Measurements from ENCODE around the gene SERPINA3.
"Not testable (repeated sequence)": the region's sequence is repeated elsewhere in the genome, so short reads cannot be mapped to it uniquely, and the experiment has no call there.

Gene SERPINA3

GRCh38 chr14:94602722-94603121, 9.5 kb upstream of the SERPINA3 start:
- ChIA-PET POLR2A (interaction anchor here (2.3 kb wide), 1 partner anchor 8 kb away, joined by 9 read pairs; no protein-coding TSS in a partner anchor), CTCF (interaction anchor here (1.3 kb wide), 1 partner anchor 10 kb away, joined by 4 read pairs; the partner anchor contains the start of gene SERPINA3)
- no peak for DNase-seq (ENCODE audit: low read depth, low spot score)
- TF ChIP-seq CTCF (IDR thresholded peaks at IDR 0.05; ENCODE audit: insufficient read depth, low read length, missing control alignments), result no peak
- H3K4me3 ChIP-seq (ENCODE audit: low read depth, low read length), result no peak overlapping the region

GRCh38 chr14:94605361-94605760, 6.8 kb upstream of the SERPINA3 start:
- no peak for TF ChIP-seq CTCF (IDR thresholded peaks at IDR 0.05; ENCODE audit: insufficient read depth, low read length, missing control alignments)
- POLR2A ChIA-PET, result no interaction called here
- H3K4me3 ChIP-seq (ENCODE audit: low read depth, low read length), result no peak overlapping the region
- DNase-seq (ENCODE audit: low read depth, low spot score), result no peak
- CTCF ChIA-PET, result interaction anchor here (0.8 kb wide), 1 partner anchor 19 kb away, joined by 3 read pairs; no protein-coding TSS in a partner anchor

DNA sequence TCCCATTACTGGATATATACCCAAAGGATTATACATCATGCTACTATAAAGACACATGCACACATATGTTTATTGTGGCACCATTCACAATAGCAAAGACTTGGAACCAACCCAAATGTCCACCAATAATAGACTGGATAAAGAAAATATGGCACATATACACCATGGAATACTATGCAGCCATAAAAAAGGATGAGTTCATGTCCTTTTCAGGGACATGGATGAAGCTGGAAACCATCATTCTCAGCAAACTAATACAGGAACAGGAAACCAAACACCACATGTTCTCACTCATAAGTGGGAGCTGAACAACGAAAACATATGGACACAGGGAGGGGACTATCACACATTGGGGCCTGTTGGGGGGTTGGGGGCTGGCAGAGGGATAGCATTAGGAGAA, 3.2 kb upstream of the SERPINA3 start:
- H3K4me3 ChIP-seq (ENCODE audit: low read depth, low read length); DNase-seq (ENCODE audit: low read depth, low spot score); CTCF ChIA-PET; POLR2A ChIA-PET: not testable (repeated sequence)

GRCh38 chr14:94611179-94611578, 1.0 kb upstream of the SERPINA3 start:
- ChIA-PET POLR2A (interaction anchor here (0.7 to 1.0 kb wide), 2 partner anchors 10 to 12 kb away, joined by 3 to 9 read pairs; no protein-coding TSS in a partner anchor), CTCF (interaction anchor here (0.8 kb wide), 1 partner anchor 63 kb away, joined by 3 read pairs; no protein-coding TSS in a partner anchor)
- DNase-seq (ENCODE audit: low read depth, low spot score), result no peak
- H3K4me3 ChIP-seq (ENCODE audit: low read depth, low read length), result no peak overlapping the region
- no peak for TF ChIP-seq CTCF (IDR thresholded peaks at IDR 0.05; ENCODE audit: insufficient read depth, low read length, missing control alignments)

DNA sequence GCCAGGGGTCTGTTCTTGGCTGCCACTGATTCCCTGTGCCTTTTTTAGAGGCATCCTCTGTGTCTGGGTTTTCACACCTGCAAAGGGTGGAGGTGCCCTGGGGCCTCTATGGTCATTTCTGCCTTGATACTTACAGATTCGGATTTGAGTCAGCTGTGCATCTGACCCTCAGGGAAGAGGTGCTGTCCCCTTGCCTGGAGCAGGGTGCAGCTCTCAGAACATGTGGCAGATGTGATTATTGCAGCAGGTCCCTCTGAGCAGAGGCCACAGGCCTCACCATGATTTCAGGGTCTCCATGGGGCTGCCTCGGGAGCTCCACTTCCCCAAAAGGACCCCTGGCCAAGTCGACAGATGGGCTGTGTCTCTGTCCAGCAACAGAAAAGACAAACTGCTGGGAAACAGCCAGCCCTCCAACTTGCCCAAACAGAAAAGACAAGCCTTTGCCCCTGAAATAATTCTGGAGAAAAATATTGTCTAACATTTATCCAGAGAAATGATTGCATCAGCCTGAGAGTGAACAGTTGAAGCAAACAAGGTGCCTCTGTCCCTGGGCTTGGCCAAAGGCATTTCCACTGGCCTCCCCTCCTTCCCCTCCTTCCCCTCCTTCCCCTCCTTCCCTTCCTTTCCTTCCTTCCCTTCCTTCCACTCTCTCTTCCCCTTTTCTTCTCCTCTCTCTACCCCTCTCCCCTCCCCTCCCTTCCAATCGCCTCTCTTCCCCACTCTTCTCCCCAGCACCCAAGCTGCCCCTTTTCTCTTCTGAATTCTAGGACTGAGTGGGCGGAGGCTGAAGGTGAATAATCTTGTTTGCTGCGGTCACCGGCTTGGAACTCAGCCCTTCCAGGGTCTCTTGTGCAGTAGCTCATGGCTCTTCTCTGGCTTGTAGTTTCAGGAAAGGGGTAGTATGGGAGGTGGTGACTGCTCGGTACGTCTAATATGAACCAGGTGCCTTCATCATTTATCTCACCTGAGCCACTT, 676 bp downstream of the SERPINA3 start:
- CTCF ChIA-PET, result interaction anchor here (1.1 kb wide), 1 partner anchor 11 kb away, joined by 4 read pairs; no protein-coding TSS in a partner anchor
- no peak for DNase-seq (ENCODE audit: low read depth, low spot score)
- no peak overlapping the region for H3K4me3 ChIP-seq (ENCODE audit: low read depth, low read length)
- POLR2A ChIA-PET, result no interaction called here
- TF ChIP-seq CTCF (IDR thresholded peaks at IDR 0.05; ENCODE audit: insufficient read depth, low read length, missing control alignments), result no peak

GRCh38 chr14:94613720-94614644, 1.8 kb downstream of the SERPINA3 start:
- DNase-seq (ENCODE audit: low read depth, low spot score), result no peak
- ChIA-PET CTCF (no interaction called here), POLR2A (no interaction called here)
- no peak overlapping the region for H3K4me3 ChIP-seq (ENCODE audit: low read depth, low read length)
- TF ChIP-seq CTCF (IDR thresholded peaks at IDR 0.05; ENCODE audit: insufficient read depth, low read length, missing control alignments), result no peak
